ENCODE results near the gene SQSTM1. TPM values are rescaled to one million over a fixed set of nuclear protein-coding genes. Genes with fewer than 3 reads are reported as not detected.

SQSTM1 gene
- total RNA-seq, 1 experiment from 2014 or later: 78.5 TPM

- TF ChIP-seq GABPB1 (CRISPR knock-in tag; IDR thresholded peaks at IDR 0.05) (no peak), NFYB (CRISPR knock-in tag; conservative IDR thresholded peaks at IDR 0.05; ENCODE audit: low read depth) (no peak), KAT7 (CRISPR knock-in tag; IDR thresholded peaks at IDR 0.05; ENCODE audit: borderline replicate concordance) (no peak), ERG (CRISPR knock-in tag; IDR thresholded peaks at IDR 0.05) (no peak), IRF1 (CRISPR knock-in tag; IDR thresholded peaks at IDR 0.05) (no peak), CDX4 (CRISPR knock-in tag; IDR thresholded peaks at IDR 0.05; ENCODE audit: borderline replicate concordance) (no peak), PREB (CRISPR knock-in tag; IDR thresholded peaks at IDR 0.05; ENCODE audit: borderline replicate concordance) (no peak), ELF4 (CRISPR knock-in tag; IDR thresholded peaks at IDR 0.05; ENCODE audit: low read depth) (no peak), ATF2 (CRISPR knock-in tag; IDR thresholded peaks at IDR 0.05; ENCODE audit: borderline replicate concordance, low read depth) (no peak), TEAD1 (CRISPR knock-in tag; IDR thresholded peaks at IDR 0.05) (no peak), NR2C2 (CRISPR knock-in tag; IDR thresholded peaks at IDR 0.05) (no peak), JUN (CRISPR knock-in tag; IDR thresholded peaks at IDR 0.05) (no peak), TP53 (CRISPR knock-in tag; IDR thresholded peaks at IDR 0.05) (no peak), NR1H2 (CRISPR knock-in tag; IDR thresholded peaks at IDR 0.05) (no peak), E2F4 (CRISPR knock-in tag; IDR thresholded peaks at IDR 0.05; ENCODE audit: borderline replicate concordance, low read depth) (no peak), ESRRA (CRISPR knock-in tag; IDR thresholded peaks at IDR 0.05; ENCODE audit: borderline replicate concordance) (no peak)
- ATAC-seq: no peak
- no peak overlapping the region for H3K4me3 Mint-ChIP-seq
- CTCF ChIA-PET: interaction anchor here (0.6 to 1.3 kb wide), 4 partner anchors 9 to 330 kb away, joined by 3 to 4 read pairs (median 4); no protein-coding TSS in a partner anchor
- H3K9me3 Mint-ChIP-seq: peaks cover 28% of the 10 kb centered on the region
- peaks cover 2% of the 10 kb centered on the region; the same call in 1 of the 2 replicates for H3K27me3 Mint-ChIP-seq (ENCODE audit: low read depth)
- H3K36me3 Mint-ChIP-seq: peaks cover 53% of the 10 kb centered on the region
- no peaks in the 10 kb centered on the region for H3K4me1 Mint-ChIP-seq
- DNase-seq (ENCODE audit: low spot score): no peak
- POLR2A ChIA-PET: no interaction called here
- H3K27ac Mint-ChIP-seq: no peak overlapping the region
Measured at GRCh38 chr5:179880066-179880650, 59.5 kb downstream of the SQSTM1 start.

- no peak overlapping the region for H3K27ac Mint-ChIP-seq
- peaks cover 2% of the 10 kb centered on the region; the same call in 1 of the 2 replicates for H3K27me3 Mint-ChIP-seq (ENCODE audit: low read depth)
- H3K4me3 Mint-ChIP-seq: no peak overlapping the region
- peaks cover 28% of the 10 kb centered on the region for H3K9me3 Mint-ChIP-seq
- POLR2A ChIA-PET: no interaction called here
- DNase-seq (ENCODE audit: low spot score) (no peak), ATAC-seq (no peak)
- no peak for TF ChIP-seq ZNF416 (CRISPR knock-in tag; IDR thresholded peaks at IDR 0.05)
- no peak for TF ChIP-seq GTF2I (CRISPR knock-in tag; conservative IDR thresholded peaks at IDR 0.05)
- H3K36me3 Mint-ChIP-seq: peaks cover 58% of the 10 kb centered on the region
- no peaks in the 10 kb centered on the region for H3K4me1 Mint-ChIP-seq
- CTCF ChIA-PET: interaction anchor here (0.6 kb wide), 1 partner anchor 57 kb away, joined by 3 read pairs; no protein-coding TSS in a partner anchor
Measured at GRCh38 chr5:179880848-179881590, 60.3 kb downstream of the SQSTM1 start.

Data from WTC11 (cell line).